NT2/D1 (cell line): Measurements from ENCODE around the gene PRKG1.

Source experiments
- DNase-seq: peaks from one replicate; pipeline ENCODE4 v3.0.0-alpha.2; 2011; ENCODE audit warnings: low read depth, low spot score
- H3K27me3 ChIP-seq: 2 replicates; pipeline ENCODE4 v1.6.0; 2011; ENCODE audit warnings: mild to moderate bottlenecking; ENCODE audit not compliant: insufficient read length, insufficient read depth
- H3K36me3 ChIP-seq: 2 replicates; pipeline ENCODE4 v1.6.1; 2011; ENCODE audit warnings: mild to moderate bottlenecking, low read length, mixed read lengths; ENCODE audit not compliant: insufficient read depth, insufficient read length
- H3K4me1 ChIP-seq: 2 replicates; pipeline ENCODE4 v1.5.1; 2011; ENCODE audit not compliant: insufficient read depth, insufficient read length
- H3K4me3 ChIP-seq: 2 replicates; pipeline ENCODE4 v1.5.1; 2011; ENCODE audit warnings: low read depth; ENCODE audit not compliant: insufficient read length
- H3K9ac ChIP-seq: 2 replicates; pipeline ENCODE4 v1.6.0; 2011; ENCODE audit warnings: low read depth; ENCODE audit not compliant: insufficient read length
- H3K9me3 ChIP-seq: 2 replicates; pipeline ENCODE4 v1.5.1; 2011; ENCODE audit warnings: mild to moderate bottlenecking, low read length; ENCODE audit not compliant: insufficient read depth
- SUZ12 ChIP-seq: IDR thresholded peaks from 2 replicates; pipeline ENCODE4 v1.6.1; 2011; ENCODE audit not compliant: insufficient read length, insufficient read depth; ENCODE audit errors: extremely low read depth
- YY1 ChIP-seq: IDR thresholded peaks from 2 replicates; pipeline ENCODE4 v1.6.1; 2011; ENCODE audit not compliant: insufficient read length, insufficient read depth
- ZNF274 ChIP-seq: IDR thresholded peaks from 2 replicates; pipeline ENCODE4 v1.6.1; 2011; ENCODE audit warnings: mild to moderate bottlenecking, low read depth, low read length

The PRKG1 gene

GRCh38 chr10:52212062-52212461, 1137.8 kb downstream of the PRKG1 start:
- DNase-seq, result no peak
- H3K9ac ChIP-seq, result no peak overlapping the region
- TF ChIP-seq YY1 (no peak), SUZ12 (no peak), ZNF274 (no peak)
- H3K4me1 ChIP-seq, result no peaks in the 10 kb centered on the region
- no peaks in the 10 kb centered on the region for H3K27me3 ChIP-seq
- no peaks in the 10 kb centered on the region for H3K36me3 ChIP-seq
- H3K9me3 ChIP-seq, result no peaks in the 10 kb centered on the region
- H3K4me3 ChIP-seq, result no peak overlapping the region

- H3K4me1 ChIP-seq, result no peaks in the 10 kb centered on the region
- no peaks in the 10 kb centered on the region for H3K27me3 ChIP-seq
- TF ChIP-seq ZNF274 (no peak), YY1 (no peak), SUZ12 (no peak)
- no peak overlapping the region for H3K9ac ChIP-seq
- DNase-seq, result no peak
- H3K4me3 ChIP-seq, result no peak overlapping the region
- H3K9me3 ChIP-seq, result no peaks in the 10 kb centered on the region
- H3K36me3 ChIP-seq, result no peaks in the 10 kb centered on the region
Observed at GRCh38 chr10:52212802-52213201, 1138.5 kb downstream of the PRKG1 start.

GRCh38 chr10:52213321-52213752, 1139.0 kb downstream of the PRKG1 start:
- TF ChIP-seq YY1, result no peak
- TF ChIP-seq ZNF274, result no peak
- TF ChIP-seq SUZ12, result no peak
- Histone ChIP-seq H3K36me3 (no peaks in the 10 kb centered on the region), H3K4me3 (no peak overlapping the region), H3K4me1 (no peaks in the 10 kb centered on the region), H3K9ac (no peak overlapping the region), H3K9me3 (no peaks in the 10 kb centered on the region), H3K27me3 (no peaks in the 10 kb centered on the region)
- DNase-seq, result no peak

- H3K27me3 ChIP-seq, result no peaks in the 10 kb centered on the region
- H3K36me3 ChIP-seq, result no peaks in the 10 kb centered on the region
- DNase-seq, result peak; percentile 54
- H3K4me3 ChIP-seq, result no peak overlapping the region
- H3K4me1 ChIP-seq, result no peaks in the 10 kb centered on the region
- no peak overlapping the region for H3K9ac ChIP-seq
- TF ChIP-seq YY1 (no peak), SUZ12 (no peak), ZNF274 (no peak)
- H3K9me3 ChIP-seq, result no peaks in the 10 kb centered on the region
Observed at GRCh38 chr10:52215745-52216361, 1141.6 kb downstream of the PRKG1 start.

- H3K9ac ChIP-seq, result no peak overlapping the region
- no peaks in the 10 kb centered on the region for H3K27me3 ChIP-seq
- no peak for DNase-seq
- no peaks in the 10 kb centered on the region for H3K4me1 ChIP-seq
- no peaks in the 10 kb centered on the region for H3K9me3 ChIP-seq
- H3K36me3 ChIP-seq, result no peaks in the 10 kb centered on the region
- TF ChIP-seq YY1 (no peak), SUZ12 (no peak), ZNF274 (no peak)
- H3K4me3 ChIP-seq, result no peak overlapping the region
Observed at GRCh38 chr10:52216852-52217251, 1142.6 kb downstream of the PRKG1 start.

GRCh38 chr10:52217531-52217930, 1143.2 kb downstream of the PRKG1 start:
- no peak overlapping the region for H3K4me3 ChIP-seq
- no peaks in the 10 kb centered on the region for H3K9me3 ChIP-seq
- no peaks in the 10 kb centered on the region for H3K4me1 ChIP-seq
- no peaks in the 10 kb centered on the region for H3K36me3 ChIP-seq
- H3K27me3 ChIP-seq, result no peaks in the 10 kb centered on the region
- no peak overlapping the region for H3K9ac ChIP-seq
- TF ChIP-seq SUZ12 (no peak), ZNF274 (no peak), YY1 (no peak)
- no peak for DNase-seq

- no peaks in the 10 kb centered on the region for H3K36me3 ChIP-seq
- no peak for TF ChIP-seq ZNF274
- no peak for TF ChIP-seq SUZ12
- no peak for TF ChIP-seq YY1
- H3K4me1 ChIP-seq, result no peaks in the 10 kb centered on the region
- no peak for DNase-seq
- H3K9me3 ChIP-seq, result no peaks in the 10 kb centered on the region
- H3K27me3 ChIP-seq, result no peaks in the 10 kb centered on the region
- no peak overlapping the region for H3K9ac ChIP-seq
- H3K4me3 ChIP-seq, result no peak overlapping the region
Observed at GRCh38 chr10:52220947-52221346, 1146.7 kb downstream of the PRKG1 start.

GRCh38 chr10:52221923-52222322, 1147.6 kb downstream of the PRKG1 start:
- Histone ChIP-seq H3K9me3 (no peaks in the 10 kb centered on the region), H3K27me3 (no peaks in the 10 kb centered on the region), H3K36me3 (no peaks in the 10 kb centered on the region), H3K4me1 (no peaks in the 10 kb centered on the region), H3K9ac (no peak overlapping the region), H3K4me3 (no peak overlapping the region)
- DNase-seq, result no peak
- no peak for TF ChIP-seq YY1
